Measurements from ENCODE around the gene DISP1.

- TF ChIP-seq, protein P1, sequence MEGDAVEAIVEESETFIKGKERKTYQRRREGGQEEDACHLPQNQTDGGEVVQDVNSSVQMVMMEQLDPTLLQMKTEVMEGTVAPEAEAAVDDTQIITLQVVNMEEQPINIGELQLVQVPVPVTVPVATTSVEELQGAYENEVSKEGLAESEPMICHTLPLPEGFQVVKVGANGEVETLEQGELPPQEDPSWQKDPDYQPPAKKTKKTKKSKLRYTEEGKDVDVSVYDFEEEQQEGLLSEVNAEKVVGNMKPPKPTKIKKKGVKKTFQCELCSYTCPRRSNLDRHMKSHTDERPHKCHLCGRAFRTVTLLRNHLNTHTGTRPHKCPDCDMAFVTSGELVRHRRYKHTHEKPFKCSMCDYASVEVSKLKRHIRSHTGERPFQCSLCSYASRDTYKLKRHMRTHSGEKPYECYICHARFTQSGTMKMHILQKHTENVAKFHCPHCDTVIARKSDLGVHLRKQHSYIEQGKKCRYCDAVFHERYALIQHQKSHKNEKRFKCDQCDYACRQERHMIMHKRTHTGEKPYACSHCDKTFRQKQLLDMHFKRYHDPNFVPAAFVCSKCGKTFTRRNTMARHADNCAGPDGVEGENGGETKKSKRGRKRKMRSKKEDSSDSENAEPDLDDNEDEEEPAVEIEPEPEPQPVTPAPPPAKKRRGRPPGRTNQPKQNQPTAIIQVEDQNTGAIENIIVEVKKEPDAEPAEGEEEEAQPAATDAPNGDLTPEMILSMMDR (IDR thresholded peaks at IDR 0.05), result no peak
- TF ChIP-seq POLR2A (IDR thresholded peaks at IDR 0.05), result no peak
These were observed 2.7 kb downstream of the DISP1 start for GRCh38 chr1:222817529-222817928.
